Measurements from ENCODE around the gene RASGRF2. TPM values are rescaled to one million over a fixed set of nuclear protein-coding genes. Genes with fewer than 3 reads are reported as not detected.

The RASGRF2 gene
- 1.2 to 1.6 TPM (median 1.4 TPM) in 5 replicates for total RNA-seq (2022; extraction: Qiagen RNA extraction)

GRCh38 chr5:80959768-80960442, at the start of gene RASGRF2:
Gene RASGRF2 (plus strand): TSS chr5:80960363. CDS start chr5:80960739, 376 bp downstream.

GRCh38 chr5:81233080-81233634, 273.0 kb downstream of the RASGRF2 start, which contains the start of gene CKMT2:
Gene CKMT2 (plus strand): TSS chr5:81233322. CDS start chr5:81251133, 17,811 bp downstream.

